SK-N-SH treated with all-trans-retinoic acid at 6 μM for 48 hours (cell line): ENCODE data around the gene MARCKS.

Source experiments
- ATAC-seq: fragments of 200-7000 bp; cut with Tn5 transposase; 3 replicates; pipeline ENCODE4 v1.9.1; 2020; ENCODE audit warnings: mild to moderate bottlenecking, moderate library complexity
- ARNTL ChIP-seq: fragments of 450-650 bp; formaldehyde crosslinking; IDR thresholded peaks from 2 replicates; pipeline ENCODE4 v1.5.0; 2020; ENCODE audit warnings: low read depth, mild to moderate bottlenecking, moderate library complexity, borderline replicate concordance
- BACH2 ChIP-seq: fragments of 250-450 bp; sonication (Bioruptor Pico); IDR thresholded peaks from 2 replicates; pipeline ENCODE4 v1.9.0; 2021; ENCODE audit warnings: mild to moderate bottlenecking, borderline replicate concordance
- CREB5 ChIP-seq: fragments of 250-450 bp; sonication (Bioruptor Pico); IDR thresholded peaks from 2 replicates; pipeline ENCODE4 v1.5.1; 2020; ENCODE audit warnings: low read depth, mild to moderate bottlenecking, moderate library complexity
- CSRNP3 ChIP-seq: fragments of 250-450 bp; sonication (Bioruptor Pico); IDR thresholded peaks from 2 replicates; pipeline ENCODE4 v1.5.1; 2021; ENCODE audit warnings: mild to moderate bottlenecking, moderate library complexity
- ESRRG ChIP-seq: fragments of 250-450 bp; sonication (Bioruptor Pico); IDR thresholded peaks from 2 replicates; pipeline ENCODE4 v1.6.1; 2021; ENCODE audit warnings: mild to moderate bottlenecking
- GLIS3 ChIP-seq: fragments of 250-450 bp; sonication (Bioruptor Pico); IDR thresholded peaks from 2 replicates; pipeline ENCODE4 v1.5.0; 2020; ENCODE audit warnings: mild to moderate bottlenecking, moderate library complexity
- OSR1 ChIP-seq: fragments of 250-450 bp; sonication (Bioruptor Pico); IDR thresholded peaks from 2 replicates; pipeline ENCODE4 v1.8.0; 2022; ENCODE audit warnings: moderate library complexity, mild to moderate bottlenecking, inconsistent platforms
- PATZ1 ChIP-seq: fragments of 250-450 bp; sonication (Bioruptor Pico); IDR thresholded peaks from 2 replicates; pipeline ENCODE4 v1.8.0; 2020; ENCODE audit warnings: mild to moderate bottlenecking, moderate library complexity, borderline replicate concordance
- POU6F1 ChIP-seq: fragments of 250-450 bp; sonication (Bioruptor Pico); IDR thresholded peaks from 2 replicates; pipeline ENCODE4 v1.8.0; 2021; ENCODE audit warnings: low read depth, mild to moderate bottlenecking, moderate library complexity, borderline replicate concordance
- PPARA ChIP-seq: fragments of 250-450 bp; sonication (Bioruptor Pico); IDR thresholded peaks from 2 replicates; pipeline ENCODE4 v1.5.0; 2020; ENCODE audit warnings: mild to moderate bottlenecking, borderline replicate concordance
- SNAI2 ChIP-seq: fragments of 250-450 bp; sonication (Bioruptor Pico); IDR thresholded peaks from 2 replicates; pipeline ENCODE4 v1.5.0; 2020; ENCODE audit warnings: mild to moderate bottlenecking, moderate library complexity
- TOX ChIP-seq: fragments of 250-450 bp; sonication (Bioruptor Pico); IDR thresholded peaks from 2 replicates; pipeline ENCODE4 v1.8.0; 2021; ENCODE audit warnings: mild to moderate bottlenecking, moderate library complexity, borderline replicate concordance
- TSHZ2 ChIP-seq: fragments of 250-450 bp; sonication (Bioruptor Pico); IDR thresholded peaks from 2 replicates; pipeline ENCODE4 v1.5.0; 2020; ENCODE audit warnings: mild to moderate bottlenecking, moderate library complexity
- ZC3H10 ChIP-seq: fragments of 250-450 bp; sonication (Bioruptor Pico); IDR thresholded peaks from 2 replicates; pipeline ENCODE4 v1.5.1; 2021; ENCODE audit warnings: mild to moderate bottlenecking, moderate library complexity
- ZFP3 ChIP-seq: fragments of 250-450 bp; sonication (Bioruptor Pico); IDR thresholded peaks from 2 replicates; pipeline ENCODE4 v1.5.0; 2020; ENCODE audit warnings: mild to moderate bottlenecking, moderate library complexity
- ZFP30 ChIP-seq: fragments of 450-650 bp; formaldehyde crosslinking; IDR thresholded peaks from 2 replicates; pipeline ENCODE4 v1.5.0; 2022; ENCODE audit warnings: mild to moderate bottlenecking, moderate library complexity
- ZNF8 ChIP-seq: fragments of 450-650 bp; formaldehyde crosslinking; IDR thresholded peaks from 2 replicates; pipeline ENCODE4 v1.5.0; 2020; ENCODE audit warnings: mild to moderate bottlenecking, moderate library complexity

MARCKS gene

GRCh38 chr6:113894712-113895674, 37.8 kb downstream of the MARCKS start (continued):
- no peak for TF ChIP-seq PATZ1 (CRISPR knock-in tag)

- TF ChIP-seq OSR1 (CRISPR knock-in tag) (no peak), ESRRG (no peak), PPARA (CRISPR knock-in tag) (no peak), GLIS3 (no peak), SNAI2 (CRISPR knock-in tag) (no peak), PATZ1 (CRISPR knock-in tag) (no peak), ZFP30 (CRISPR knock-in tag) (no peak), TSHZ2 (CRISPR knock-in tag) (no peak), ZC3H10 (CRISPR knock-in tag) (no peak), ARNTL (no peak), ZFP3 (no peak), BACH2 (CRISPR knock-in tag) (no peak), ZNF8 (CRISPR knock-in tag) (no peak)
- peak; percentile 77 for ATAC-seq
These were observed 44.3 kb downstream of the MARCKS start for GRCh38 chr6:113901482-113901881.

GRCh38 chr6:113903666-113904330, 46.7 kb downstream of the MARCKS start:
- no peak for ATAC-seq
- TF ChIP-seq SNAI2 (CRISPR knock-in tag) (no peak), ZC3H10 (CRISPR knock-in tag) (no peak), OSR1 (CRISPR knock-in tag) (no peak), ESRRG (no peak), TOX (CRISPR knock-in tag) (no peak), GLIS3 (no peak), CSRNP3 (CRISPR knock-in tag) (no peak)
- TF ChIP-seq, all 23 proteins: peak for 0

- ATAC-seq, result no peak
- TF ChIP-seq POU6F1 (CRISPR knock-in tag) (no peak), ESRRG (no peak), CREB5 (CRISPR knock-in tag) (no peak), ZC3H10 (CRISPR knock-in tag) (no peak)
These were observed 50.1 kb downstream of the MARCKS start for GRCh38 chr6:113907102-113907815.
